ENCODE data around the gene TP53INP2. TPM values are rescaled to one million over a fixed set of nuclear protein-coding genes. Genes with fewer than 3 reads are reported as not detected.
"Not testable (repeated sequence)": the region's sequence is repeated elsewhere in the genome, so short reads cannot be mapped to it uniquely, and the experiment has no call there.

Gene TP53INP2
- total RNA-seq, 1 donor from 2014 or later = 34.1 TPM

DNA sequence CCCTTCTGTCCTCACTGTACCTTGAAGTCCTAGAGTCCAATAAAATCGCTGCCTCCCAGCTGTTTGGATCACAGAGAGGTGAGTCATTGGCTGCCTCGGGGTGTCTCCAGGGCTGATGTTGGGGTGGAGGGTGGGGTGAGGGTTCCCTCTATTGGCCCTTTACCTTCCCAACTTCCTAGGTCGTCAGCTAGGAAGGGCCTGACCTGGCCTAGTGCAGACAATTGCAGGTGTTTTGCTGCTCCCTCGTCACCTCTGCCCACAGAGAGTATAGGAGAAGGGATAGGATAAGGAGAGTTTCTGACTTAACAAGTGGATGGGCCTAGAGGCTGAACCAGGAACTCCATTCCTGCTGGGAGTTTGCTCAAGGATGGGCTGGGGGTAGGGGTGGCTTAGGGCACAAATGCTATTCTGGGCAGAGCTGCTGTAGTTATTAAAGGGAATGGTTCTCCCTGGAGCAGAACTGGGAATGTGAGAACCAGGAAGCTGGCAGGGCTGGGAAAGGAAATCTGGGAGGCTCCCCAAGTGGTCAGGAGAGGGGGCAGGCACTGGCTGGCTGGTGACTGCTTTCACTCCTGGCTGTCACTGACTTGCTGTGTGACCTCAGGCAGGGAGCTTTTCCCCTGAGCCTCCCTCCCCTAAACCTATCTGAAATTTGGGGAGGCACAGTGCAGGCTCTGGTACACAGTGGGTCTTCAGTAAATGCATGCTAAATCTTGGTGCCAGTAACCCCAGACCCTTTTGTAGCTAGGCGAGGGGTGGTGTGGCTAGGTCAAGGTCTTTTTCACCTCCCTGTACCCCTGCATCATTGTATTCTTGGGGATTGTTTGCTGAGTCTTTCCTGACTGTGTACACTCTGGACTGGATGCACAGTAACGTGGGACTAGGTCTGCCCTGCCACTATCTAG lies 1.5 kb downstream of the TP53INP2 start:
- ATAC-seq = peak; percentile 45

- ATAC-seq = no peak
Measured at GRCh38 chr20:34706302-34706875, 2.2 kb downstream of the TP53INP2 start.

- no peak for ATAC-seq
Measured at GRCh38 chr20:34706912-34707784, 3.0 kb downstream of the TP53INP2 start.

- ATAC-seq = no peak
Measured at GRCh38 chr20:34708621-34709043, 4.5 kb downstream of the TP53INP2 start.

- ATAC-seq = peak; percentile 54
Measured at GRCh38 chr20:34709044-34709830, 5.1 kb downstream of the TP53INP2 start.

GRCh38 chr20:34709831-34710567 lies 5.9 kb downstream of the TP53INP2 start:
- ATAC-seq = peak; percentile 38

DNA sequence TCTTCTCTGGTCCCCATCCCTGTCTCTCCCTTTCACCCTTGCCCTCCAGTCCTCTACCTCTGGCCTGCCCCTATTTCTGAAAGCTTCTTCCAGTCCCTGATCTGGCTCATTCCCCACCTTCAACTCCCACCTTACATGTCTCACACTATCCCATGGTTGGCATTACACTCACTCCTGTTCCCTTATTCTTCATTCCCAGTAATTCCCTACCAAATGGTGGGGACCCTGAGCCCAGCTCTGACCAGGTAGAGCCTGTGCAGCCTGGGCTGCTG lies 6.4 kb downstream of the TP53INP2 start:
- no peak for ATAC-seq

- no peak for ATAC-seq
Measured at GRCh38 chr20:34710861-34711574, 6.9 kb downstream of the TP53INP2 start.

- no peak for ATAC-seq
Measured at GRCh38 chr20:34711813-34712430, 7.8 kb downstream of the TP53INP2 start.

- no peak for ATAC-seq
Measured at GRCh38 chr20:34712525-34713192, 8.5 kb downstream of the TP53INP2 start.

GRCh38 chr20:34713194-34713943 lies 9.2 kb downstream of the TP53INP2 start:
- peak; percentile 38 for ATAC-seq

DNA sequence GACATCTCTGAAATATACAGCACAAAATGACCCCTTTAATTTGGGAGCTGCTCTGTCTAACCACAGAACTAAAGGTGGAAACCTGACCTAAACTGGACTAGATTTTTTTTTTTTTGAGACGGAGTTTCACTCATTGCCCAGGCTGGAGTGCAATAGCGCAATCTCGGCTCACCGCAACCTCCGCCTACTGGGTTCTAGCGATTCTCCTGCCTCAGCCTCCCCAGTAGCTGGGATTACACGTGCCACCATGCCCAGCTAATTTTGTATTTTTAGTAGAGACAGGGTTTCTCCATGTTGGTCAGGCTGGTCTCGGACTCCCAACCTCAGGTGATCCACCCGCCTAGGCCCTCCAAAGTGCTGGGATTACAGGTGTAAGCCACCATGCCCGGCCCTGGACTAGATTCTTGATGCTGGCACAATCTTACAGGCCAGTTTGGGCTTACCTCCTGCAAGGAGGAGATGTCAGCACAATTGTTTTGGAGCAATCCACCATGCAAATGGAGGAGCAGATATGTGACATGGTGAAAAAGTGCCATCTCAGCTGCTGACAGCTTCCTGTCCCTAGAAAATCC lies 9.9 kb downstream of the TP53INP2 start:
- ATAC-seq = not testable (repeated sequence)

- peak; percentile 52 for ATAC-seq
Measured at GRCh38 chr20:34715384-34715783, 11.2 kb downstream of the TP53INP2 start.

- ATAC-seq = no peak
Measured at GRCh38 chr20:34716921-34717229, 12.7 kb downstream of the TP53INP2 start.

GRCh38 chr20:34717230-34718095 lies 13.3 kb downstream of the TP53INP2 start:
- ATAC-seq = no peak

GRCh38 chr20:34719242-34720017 lies 15.3 kb downstream of the TP53INP2 start:
- ATAC-seq = not testable (repeated sequence)

DNA sequence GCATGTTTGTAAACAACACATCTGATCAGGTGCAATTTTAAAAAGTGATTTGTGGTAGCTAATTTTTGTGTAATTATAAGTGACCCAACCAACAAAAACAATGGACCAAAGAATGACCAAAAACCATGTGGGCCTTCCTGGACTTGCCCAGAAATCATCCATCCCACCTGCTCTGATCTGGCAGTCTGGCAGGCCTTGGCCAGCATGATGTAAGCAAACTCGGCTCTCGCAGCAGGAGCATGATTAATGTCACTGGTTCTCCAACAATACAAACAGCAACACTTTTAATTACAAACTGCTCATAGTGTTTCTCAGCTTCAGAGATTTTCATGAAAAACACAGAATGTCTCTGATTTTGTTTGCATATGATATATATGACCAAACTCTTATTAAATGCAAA lies 16.1 kb downstream of the TP53INP2 start:
- no peak for ATAC-seq

Measured in esophagus mucosa (tissue), 1 donor.